Omental fat pad (tissue), 4 donors: Measurements from ENCODE around the gene ATP8A2. TPM values are rescaled to one million over a fixed set of nuclear protein-coding genes. Genes with fewer than 3 reads are reported as not detected.

Experiments used
- ATAC-seq: fragments of 150-250 bp; one replicate; pipeline ENCODE4 v1.9.1; 2016; ENCODE audit warnings: mild to moderate bottlenecking, moderate library complexity; ENCODE audit not compliant: low FRiP score
- DNase-seq: peaks from one replicate; pipeline ENCODE4 v3.0.0-alpha.2; 2019; ENCODE audit warnings: low spot score
- total RNA-seq, 4 donors: library from RNA; depleted of rRNA; stranded (reverse); fragments of >200 nt; gene quantifications; one replicate each; pipeline ENCODE4 v1.1.0, GENCODE V29; 2016
- TF ChIP-seq, protein P1 (sequence below), 3 donors: fragments of 450-650 bp; IDR thresholded peaks; one replicate each; pipeline ENCODE4 v1.5.1; 2016 to 2017; ENCODE audit warnings: antibody characterized with exemption in 3 of 3, mild to moderate bottlenecking in 3 of 3, moderate library complexity in 2 of 3

The ATP8A2 gene
- total RNA-seq, 4 donors from 2014 or later = 0.16 to 0.19 TPM; not detected in 2

DNA sequence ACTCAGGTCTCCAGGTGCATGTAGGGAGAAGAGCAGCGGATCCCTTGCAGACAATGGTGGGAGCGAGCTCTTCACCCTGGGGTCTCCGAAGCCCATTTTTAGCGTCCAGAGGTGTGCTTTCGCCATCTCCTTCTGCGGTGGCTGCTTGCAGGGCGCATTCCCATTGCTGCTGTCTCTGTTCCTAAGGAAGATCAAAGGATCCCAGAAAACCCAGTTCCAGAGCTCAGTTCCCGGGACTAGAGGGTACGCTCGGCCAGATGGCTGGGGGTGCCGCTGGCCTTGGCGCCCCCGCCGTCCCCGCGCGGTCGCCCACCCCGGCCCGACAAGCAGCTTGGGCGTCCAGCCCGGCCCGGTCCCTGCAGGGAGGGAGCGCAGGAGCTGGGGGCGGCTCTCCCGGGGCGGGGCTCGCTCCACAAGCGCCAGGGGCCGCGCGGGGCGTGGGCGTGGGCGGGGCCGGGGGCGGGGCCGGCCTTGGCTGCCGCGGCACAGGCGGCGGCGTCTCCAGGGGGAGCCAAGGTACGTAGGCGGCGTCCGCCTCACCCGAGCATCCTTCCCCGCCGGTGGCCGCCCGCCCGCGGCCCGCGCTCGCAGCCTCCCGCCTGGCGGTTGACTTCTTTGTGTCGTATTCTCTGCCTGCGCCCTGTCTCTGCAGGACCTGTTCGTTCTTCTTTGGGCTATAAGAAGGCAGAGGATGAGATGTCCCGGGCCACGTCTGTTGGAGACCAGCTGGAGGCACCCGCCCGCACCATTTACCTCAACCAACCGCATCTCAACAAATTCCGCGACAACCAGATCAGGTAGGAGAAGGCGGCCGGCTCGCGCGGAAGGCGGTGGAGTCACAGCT is 96.8 kb downstream of the ATP8A2 start:
- DNase-seq (no peak), ATAC-seq (peak; percentile 32)
- TF ChIP-seq, protein P1, sequence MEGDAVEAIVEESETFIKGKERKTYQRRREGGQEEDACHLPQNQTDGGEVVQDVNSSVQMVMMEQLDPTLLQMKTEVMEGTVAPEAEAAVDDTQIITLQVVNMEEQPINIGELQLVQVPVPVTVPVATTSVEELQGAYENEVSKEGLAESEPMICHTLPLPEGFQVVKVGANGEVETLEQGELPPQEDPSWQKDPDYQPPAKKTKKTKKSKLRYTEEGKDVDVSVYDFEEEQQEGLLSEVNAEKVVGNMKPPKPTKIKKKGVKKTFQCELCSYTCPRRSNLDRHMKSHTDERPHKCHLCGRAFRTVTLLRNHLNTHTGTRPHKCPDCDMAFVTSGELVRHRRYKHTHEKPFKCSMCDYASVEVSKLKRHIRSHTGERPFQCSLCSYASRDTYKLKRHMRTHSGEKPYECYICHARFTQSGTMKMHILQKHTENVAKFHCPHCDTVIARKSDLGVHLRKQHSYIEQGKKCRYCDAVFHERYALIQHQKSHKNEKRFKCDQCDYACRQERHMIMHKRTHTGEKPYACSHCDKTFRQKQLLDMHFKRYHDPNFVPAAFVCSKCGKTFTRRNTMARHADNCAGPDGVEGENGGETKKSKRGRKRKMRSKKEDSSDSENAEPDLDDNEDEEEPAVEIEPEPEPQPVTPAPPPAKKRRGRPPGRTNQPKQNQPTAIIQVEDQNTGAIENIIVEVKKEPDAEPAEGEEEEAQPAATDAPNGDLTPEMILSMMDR (IDR thresholded peaks at IDR 0.05) = no peak

DNA sequence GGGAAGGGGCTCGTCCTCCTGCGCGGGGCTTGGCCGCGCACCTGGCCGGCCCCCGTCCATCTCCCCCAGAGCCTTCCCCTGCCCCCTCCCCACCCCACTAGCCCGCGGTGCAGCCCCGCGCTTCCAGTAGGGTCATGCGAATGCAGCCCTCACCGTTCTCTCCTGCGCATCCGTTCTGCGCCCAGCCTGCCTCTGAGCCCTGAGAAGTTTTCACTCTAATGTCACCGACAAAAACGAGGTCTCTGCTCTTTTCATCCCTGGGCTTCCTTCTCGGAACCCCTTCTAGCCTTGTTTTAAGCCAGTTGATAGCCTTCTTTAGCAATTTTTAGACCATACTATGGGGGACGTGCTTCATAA is 97.4 kb downstream of the ATP8A2 start:
- TF ChIP-seq, protein P1 (IDR thresholded peaks at IDR 0.05) = no peak
- DNase-seq (no peak), ATAC-seq (no peak)

DNA sequence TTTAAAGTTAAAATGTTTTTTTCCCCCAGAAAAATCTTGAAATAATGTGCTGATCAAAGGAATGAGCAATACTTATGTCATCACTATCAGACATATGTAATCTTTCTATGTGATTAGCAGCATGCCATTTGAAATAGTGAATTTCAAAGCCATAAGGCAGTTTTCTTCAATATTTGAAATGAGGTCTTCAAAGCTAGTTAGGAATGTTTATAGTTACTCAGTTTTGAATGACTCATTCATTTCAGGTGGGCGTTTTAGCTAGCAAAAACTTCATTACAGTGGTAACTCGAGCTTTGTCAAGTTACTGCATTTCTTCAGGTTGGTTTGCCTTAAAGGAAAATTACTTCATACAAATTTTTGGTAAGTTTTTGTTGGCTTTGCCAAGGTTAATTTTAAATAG is 102.1 kb downstream of the ATP8A2 start:
- ATAC-seq (no peak), DNase-seq (no peak)
- TF ChIP-seq, protein P1 (IDR thresholded peaks at IDR 0.05) = no peak

DNA sequence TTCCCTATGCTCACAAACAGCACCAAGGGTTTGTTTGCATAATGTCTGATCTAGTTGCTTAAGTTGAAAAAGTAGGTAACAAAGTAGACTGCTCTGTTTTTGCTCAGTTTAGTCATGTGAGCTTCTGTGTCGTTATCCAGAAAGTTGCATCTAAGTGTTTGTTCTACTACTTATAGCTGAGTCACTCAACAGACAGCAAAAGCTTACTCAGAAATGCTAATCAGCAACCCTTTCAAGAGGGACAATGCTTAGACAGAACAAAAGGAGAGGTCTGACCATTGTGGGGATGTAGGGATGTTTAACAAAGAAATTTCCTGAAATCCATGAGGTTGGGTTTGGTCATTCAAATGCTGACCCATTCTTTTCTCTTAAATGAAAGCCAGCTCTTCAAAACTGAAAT is 106.4 kb downstream of the ATP8A2 start:
- ATAC-seq (no peak), DNase-seq (no peak)
- TF ChIP-seq, protein P1 (IDR thresholded peaks at IDR 0.05) = no peak

DNA sequence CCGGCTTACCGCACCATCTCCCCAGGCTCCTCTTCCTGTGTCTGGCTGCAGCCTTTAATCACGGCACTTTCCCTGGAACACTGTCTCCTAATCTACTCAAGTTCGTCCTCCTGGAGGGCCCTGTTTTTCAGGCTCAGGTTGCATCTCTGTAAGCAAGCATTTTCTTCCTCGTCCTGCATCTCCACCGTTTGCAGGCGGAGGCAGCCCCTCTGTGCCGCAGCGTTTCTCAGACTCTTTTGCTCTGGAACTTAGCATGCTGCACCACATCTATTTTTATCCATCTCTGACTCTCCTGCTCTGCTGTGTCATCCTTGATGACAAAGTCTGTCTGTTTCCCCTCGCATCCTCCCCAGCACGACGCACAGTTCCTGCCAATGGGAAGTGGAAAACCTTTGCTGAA is 117.5 kb downstream of the ATP8A2 start:
- TF ChIP-seq, protein P1 (IDR thresholded peaks at IDR 0.05) = no peak
- no peak for DNase-seq
- no peak for ATAC-seq

DNA sequence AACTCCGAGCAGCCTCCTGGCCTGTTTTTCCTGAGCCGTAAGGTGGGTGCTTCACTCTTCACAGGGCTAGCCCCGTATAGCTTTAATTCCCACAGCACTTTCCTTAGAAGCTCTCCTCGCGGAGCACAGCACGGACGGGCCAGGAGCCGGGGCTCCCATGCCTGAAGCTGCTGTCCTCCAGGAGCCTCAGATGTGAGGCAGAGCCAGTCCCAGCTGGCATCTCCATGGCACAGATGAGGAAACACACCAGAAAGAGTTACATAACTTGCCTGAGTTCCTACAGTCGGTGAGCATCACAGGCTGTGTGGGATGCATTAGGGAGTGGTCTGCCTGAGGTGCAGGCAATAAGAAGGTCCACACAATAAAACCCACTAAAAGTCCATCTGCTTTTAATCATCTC is 118.5 kb downstream of the ATP8A2 start:
- TF ChIP-seq, protein P1 (IDR thresholded peaks at IDR 0.05) = no peak
- DNase-seq = no peak
- ATAC-seq = no peak
